Ovary (tissue), 9 donors: ENCODE measurements around the gene PSMC6. TPM values are rescaled to one million over a fixed set of nuclear protein-coding genes. Genes with fewer than 3 reads are reported as not detected.
"Not testable (repeated sequence)": the region's sequence is repeated elsewhere in the genome, so short reads cannot be mapped to it uniquely, and the experiment has no call there.

Experiments used
- DNase-seq, 5 donors: peaks; one replicate each; pipeline ENCODE4 v3.0.0-alpha.2; 2019 to 2020
- H3K27ac ChIP-seq, 2 donors: fragments of 200-600 bp; one replicate each; pipeline versions ENCODE4 v1.5.1 to v1.8.0; 2019 to 2022
- H3K27me3 ChIP-seq: fragments of 200-600 bp; one replicate; pipeline ENCODE4 v1.8.0; 2022
- H3K36me3 ChIP-seq: fragments of 200-600 bp; sonication (generic); one replicate; pipeline ENCODE4 v1.5.1; 2019
- H3K4me1 ChIP-seq: one replicate; pipeline ENCODE4 v1.8.1; 2013; ENCODE audit warnings: mild to moderate bottlenecking, moderate library complexity; ENCODE audit not compliant: insufficient read depth
- H3K4me3 ChIP-seq: fragments of 200-600 bp; sonication (generic); one replicate; pipeline ENCODE4 v1.5.1; 2017
- H3K9me3 ChIP-seq, 2 donors: fragments of 200-600 bp in 1 of 2; sonication (generic) in 1 of 2; one replicate each; pipeline versions ENCODE4 v1.5.1 to v1.8.1; 2013 to 2019; ENCODE audit warnings: mild to moderate bottlenecking in 1 of 2, moderate library complexity in 1 of 2
- CTCF ChIP-seq, 3 donors: fragments of 450-650 bp in 2 of 3; fragments of 200-600 bp in 1 of 3; IDR thresholded peaks; one replicate each; pipeline versions ENCODE4 v1.5.1 to v1.8.0; 2016 to 2022; ENCODE audit warnings: antibody characterized with exemption in 3 of 3, mild to moderate bottlenecking in 1 of 3
- EP300 ChIP-seq: sonication (generic); formaldehyde crosslinking; IDR thresholded peaks from one replicate; pipeline ENCODE4 v1.6.1; 2017; ENCODE audit warnings: antibody characterized with exemption
- POLR2A ChIP-seq: fragments of 450-650 bp; IDR thresholded peaks from one replicate; pipeline ENCODE4 v1.6.1; 2017; ENCODE audit warnings: antibody characterized with exemption, mild to moderate bottlenecking, moderate library complexity
- WGBS, 3 donors: extraction: QIAGEN DNeasy Blood & Tissue Kit in 1 of 3; methylation state at CpG; one replicate each; pipeline versions ENCODE4 v1.1.5 to v1.1.7; 2013 to 2017; 5-methylcytosine and 5-hydroxymethylcytosine counted together
- intact Hi-C, 4 donors: fragments of 100-400 bp; cut with DNase I; formaldehyde crosslinking; loops; one replicate each; pipeline versions ENCODE4 v1.11.0 to v1.15.1; 2022 to 2023
- polyA plus RNA-seq, 2 donors: library from polyadenylated mRNA; stranded (reverse); fragments of 200-250 nt in 1 of 2; fragments of 350-450 nt in 1 of 2; fragmentation: Illumina TruSeq in 1 of 2; extraction: RNeasy Lipid Tissue Mini Kit (QIAGEN cat#74804) in 1 of 2; gene quantifications; one replicate each; pipeline ENCODE4 v1.2.3, GENCODE V29; 2013 to 2014
- total RNA-seq, 7 donors: library from RNA; depleted of rRNA in 2 of 7; stranded (reverse); fragments of >200 nt in 2 of 7; fragmentation: NEBNext Ultra II Directional in 3 of 7; extraction: Animal tissue kit (Norgen Biotek cat#: 25700) in 3 of 7; gene quantifications; one replicate each; pipeline versions ENCODE4 v1.1.0 to v1.2.4, GENCODE V29; 2016 to 2023
- donor health status: DM: no; HTN: no; CAD: no; lungs with moderate emphysema.
- donor health status: DM: no; HTN: no; CAD: no.
- donor health status: Bipolar disorder and iron deficiency.
- donor health status: DM: yes; HTN: yes; CAD: no.
- donor health status: DM: no; HTN: no; CAD: no.
- donor health status: DM: yes; HTN: yes; CAD: no.

PSMC6 gene
- total and polyA plus RNA-seq, 9 donors, result 52.5 to 78.5 (median 71.2) TPM

- Histone ChIP-seq H3K4me3 (no peak overlapping the region), H3K27me3 (no peaks in the 10 kb centered on the region), H3K36me3 (no peaks in the 10 kb centered on the region), H3K9me3 (no peaks in the 10 kb centered on the region), H3K4me1 (no peaks in the 10 kb centered on the region), H3K27ac (no peak overlapping the region)
- 95 to 99% (median 98%) methylated on average over 6 of the region's 6 CpGs for WGBS, 3 donors
- DNase-seq, result no peak
- no peak for TF ChIP-seq EP300
- TF ChIP-seq CTCF (IDR thresholded peaks at IDR 0.05), result no peak
- no peak for TF ChIP-seq POLR2A
- intact Hi-C loops, result no loop called here
Observed at GRCh38 chr14:52716155-52716554, 9.2 kb downstream of the PSMC6 start.

- Histone ChIP-seq H3K4me1 (no peaks in the 10 kb centered on the region), H3K9me3 (no peaks in the 10 kb centered on the region), H3K27ac (no peak overlapping the region), H3K4me3 (no peak overlapping the region), H3K27me3 (no peaks in the 10 kb centered on the region), H3K36me3 (no peaks in the 10 kb centered on the region)
- no peak for DNase-seq
- 94 to 96% (median 96%) methylated on average over 4 of the region's 4 CpGs for WGBS, 3 donors
- TF ChIP-seq CTCF (IDR thresholded peaks at IDR 0.05) (no peak), POLR2A (no peak), EP300 (no peak)
- intact Hi-C loops, result no loop called here
Observed at GRCh38 chr14:52723514-52724359, 16.7 kb downstream of the PSMC6 start.

- intact Hi-C loops, result no loop called here
- H3K27me3 ChIP-seq, result no peaks in the 10 kb centered on the region
- H3K9me3 ChIP-seq, result no peaks in the 10 kb centered on the region
- TF ChIP-seq CTCF (IDR thresholded peaks at IDR 0.05) (no peak), POLR2A (no peak), EP300 (no peak)
- no peak overlapping the region for H3K4me3 ChIP-seq
- no peak for DNase-seq
- H3K36me3 ChIP-seq, result no peaks in the 10 kb centered on the region
- H3K4me1 ChIP-seq, result no peaks in the 10 kb centered on the region
- no peak overlapping the region for H3K27ac ChIP-seq
Observed at GRCh38 chr14:52724360-52724644, 17.3 kb downstream of the PSMC6 start.

- H3K36me3 ChIP-seq, H3K4me3 ChIP-seq, H3K4me1 ChIP-seq, H3K27me3 ChIP-seq, DNase-seq, H3K9me3 ChIP-seq, intact Hi-C loops, H3K27ac ChIP-seq: not testable (repeated sequence)
- 91 to 96% (median 93%) methylated on average over 2 of the region's 2 CpGs for WGBS, 3 donors
Observed at GRCh38 chr14:52727509-52727908, 20.5 kb downstream of the PSMC6 start.

- H3K9me3 ChIP-seq, H3K27ac ChIP-seq, H3K4me1 ChIP-seq, H3K27me3 ChIP-seq, H3K36me3 ChIP-seq, intact Hi-C loops, H3K4me3 ChIP-seq: not testable (repeated sequence)
- WGBS, 3 donors, result 90 to 93% (median 92%) methylated on average over 15 of the region's 15 CpGs
- DNase-seq, result peak in 2 of 5 donors; percentile 35 to 42
Observed at GRCh38 chr14:52729035-52729434, 22.0 kb downstream of the PSMC6 start.
